HG02885 (cell line): Measurements from ENCODE around the gene VIL1.

Source experiments
- ATAC-seq: cut with Tn5 transposase; IDR thresholded peaks from one replicate; pipeline ENCODE4 v1.9.1; 2021; ENCODE audit warnings: mild to moderate bottlenecking; ENCODE audit not compliant: unreplicated experiment, poor library complexity

The VIL1 gene

DNA sequence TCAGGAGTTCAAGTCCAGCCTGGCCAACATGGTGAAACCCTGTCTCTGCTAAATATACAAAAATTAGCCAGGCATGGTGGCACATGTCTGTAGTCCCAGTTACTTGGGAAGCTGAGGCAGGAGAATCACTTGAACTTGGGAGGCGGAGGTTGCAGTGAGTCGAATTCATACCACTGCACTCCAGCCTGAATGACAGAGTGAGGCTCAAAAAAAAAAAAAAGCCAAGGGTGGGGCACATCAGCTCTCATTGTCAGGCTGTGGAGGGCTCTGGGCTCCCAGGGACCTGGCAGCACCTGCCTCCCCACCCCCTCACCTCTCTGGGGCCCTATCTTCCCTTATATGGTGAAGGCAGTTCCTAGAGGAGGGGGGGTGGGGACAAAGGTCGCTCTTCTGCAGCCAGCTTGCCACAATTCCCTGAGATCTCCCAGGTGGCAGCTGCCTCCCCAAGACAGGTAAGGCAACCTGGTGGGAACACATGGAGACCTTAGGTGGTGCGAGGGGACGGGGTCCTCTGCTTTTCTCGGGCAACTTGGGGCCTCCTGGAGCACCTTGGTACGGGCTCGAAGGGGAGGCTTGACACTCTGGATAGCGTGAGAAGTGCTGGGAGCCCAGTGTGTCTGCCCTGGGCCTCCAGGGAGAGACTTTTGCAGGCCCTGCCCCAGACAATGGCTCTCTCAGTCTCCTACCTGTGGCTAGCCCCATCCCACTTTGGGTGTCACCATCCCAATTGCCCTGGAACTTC is at the start of gene VIL1:
VIL1 (plus strand) TSS at position 407 of the 742 bp plus-strand sequence. CDS start 4,656 bp downstream, outside the sequence.
- ATAC-seq = no peak

DNA sequence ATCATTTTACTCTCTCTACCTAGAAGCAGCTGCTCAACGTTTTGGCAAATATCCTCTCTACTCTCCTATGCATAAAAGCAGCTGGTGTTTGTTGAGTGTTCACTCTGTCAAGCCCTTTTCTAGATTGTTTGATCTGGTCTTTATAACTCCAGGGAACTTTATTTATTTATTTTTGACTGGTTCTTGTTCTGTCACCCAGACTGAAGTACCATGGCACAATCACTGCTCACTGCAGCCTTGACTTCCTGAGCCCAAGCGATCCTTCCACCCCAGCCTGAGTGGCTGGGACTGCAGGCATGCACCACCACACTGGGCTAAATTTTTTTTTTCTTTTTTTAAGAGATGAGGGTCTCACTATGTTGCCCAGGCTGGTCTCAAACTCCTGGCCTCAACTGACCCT is 49.6 kb upstream of the VIL1 start:
- no peak for ATAC-seq

DNA sequence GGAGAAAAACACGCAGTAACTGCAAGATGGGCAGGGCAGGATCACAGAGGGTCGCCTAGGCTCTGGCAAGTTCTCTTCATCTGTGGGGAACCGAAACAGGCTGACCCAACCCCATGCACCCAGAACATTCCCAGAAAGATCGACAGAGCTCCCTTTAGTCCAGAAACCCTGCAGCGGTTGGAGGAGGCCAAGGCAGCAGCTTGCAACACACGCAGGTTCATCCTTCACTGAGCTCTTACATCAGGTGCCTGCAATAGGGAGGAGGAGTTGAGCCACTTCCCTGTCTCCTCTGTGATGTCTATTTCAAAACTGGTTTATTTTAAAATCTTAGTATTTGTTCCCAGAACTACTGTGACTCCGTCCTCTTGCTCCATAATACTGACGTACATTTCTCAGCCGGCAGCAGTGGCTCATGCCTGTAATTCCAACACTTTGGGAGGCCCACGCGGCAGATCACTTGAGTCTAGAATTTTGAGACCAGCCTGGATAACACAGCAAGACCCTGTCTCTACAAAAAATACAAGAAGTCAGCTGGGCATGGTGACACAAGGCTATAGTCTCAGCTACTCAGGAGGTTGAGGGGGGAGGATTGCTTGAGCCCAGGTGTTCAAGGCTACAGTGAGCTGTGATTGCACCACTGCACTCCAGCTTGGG is 48.4 kb upstream of the VIL1 start:
- ATAC-seq = no peak

DNA sequence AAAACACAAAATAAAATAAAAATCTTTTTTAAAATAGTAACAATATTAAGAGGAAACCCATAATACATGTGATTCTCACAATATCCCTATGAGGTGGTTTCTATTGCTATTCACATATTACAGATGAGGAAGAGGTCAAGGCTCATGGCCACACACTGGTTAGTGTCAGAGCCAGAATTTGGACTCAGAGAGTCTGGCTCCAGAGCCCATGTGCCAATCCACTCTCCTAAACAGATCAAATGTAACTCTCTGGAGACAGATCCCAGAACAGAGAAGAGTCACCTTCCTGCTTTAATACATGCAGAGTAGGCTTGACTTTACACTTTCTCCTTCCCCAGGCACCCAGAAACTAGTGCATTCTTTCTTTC is 47.0 kb upstream of the VIL1 start:
- no peak for ATAC-seq

DNA sequence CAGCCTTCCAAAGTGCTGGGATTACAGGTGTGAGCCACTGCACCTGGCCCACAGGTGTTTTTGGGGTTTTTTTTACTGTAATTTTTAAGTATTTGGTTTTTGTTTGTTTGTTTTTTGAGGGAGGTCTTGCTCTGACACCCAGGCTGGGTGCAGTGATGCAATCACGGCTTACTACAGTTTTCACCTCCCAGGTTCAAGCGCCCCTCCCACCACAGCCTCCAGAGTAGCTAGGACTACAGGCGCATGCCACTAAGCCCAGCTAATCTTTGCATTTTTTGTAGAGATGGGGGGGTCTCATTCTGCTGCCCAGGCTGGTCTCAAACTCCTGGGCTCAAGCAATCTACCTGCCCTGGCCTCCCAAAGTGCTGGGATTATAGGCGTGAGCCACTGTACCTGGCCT is 44.1 kb upstream of the VIL1 start:
- ATAC-seq = no peak

DNA sequence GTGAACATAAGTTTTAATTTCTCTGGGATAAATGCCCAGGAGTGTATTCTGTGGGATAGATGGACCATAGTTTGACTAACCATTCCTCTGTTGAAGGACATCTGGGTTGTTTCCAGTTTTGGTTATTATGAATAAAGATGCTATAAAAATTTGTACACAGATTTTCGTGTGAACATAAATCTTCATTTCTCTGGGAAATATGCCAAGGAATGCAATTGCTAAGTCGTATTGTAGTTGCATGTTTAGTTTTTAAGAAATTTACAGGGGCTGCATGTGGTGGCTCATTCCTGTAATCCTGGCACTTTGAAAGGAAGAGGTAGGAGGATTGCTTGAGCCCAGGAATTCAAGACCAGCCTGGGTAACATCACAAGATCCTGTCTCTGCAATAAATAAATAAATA is 43.7 kb upstream of the VIL1 start:
- ATAC-seq = no peak

DNA sequence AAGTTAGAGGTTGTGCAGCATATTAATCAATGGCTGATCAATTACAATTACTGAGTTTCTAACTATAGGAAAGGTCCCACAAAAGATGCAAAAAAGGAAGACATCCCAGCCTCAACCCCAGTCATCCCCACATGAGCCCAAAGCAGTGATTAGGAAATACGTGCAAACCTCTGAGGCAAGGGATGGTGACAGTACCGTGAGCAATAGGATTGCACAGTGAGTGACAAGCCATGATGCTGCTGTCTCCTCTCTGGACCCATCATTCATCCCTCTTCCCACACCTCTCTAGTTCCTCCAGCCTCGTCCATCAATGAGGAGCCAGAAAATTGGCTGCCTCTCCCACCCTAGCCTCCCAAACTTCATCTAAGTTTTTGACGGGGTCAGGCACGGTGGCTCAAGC is 40.9 kb upstream of the VIL1 start:
- no peak for ATAC-seq

DNA sequence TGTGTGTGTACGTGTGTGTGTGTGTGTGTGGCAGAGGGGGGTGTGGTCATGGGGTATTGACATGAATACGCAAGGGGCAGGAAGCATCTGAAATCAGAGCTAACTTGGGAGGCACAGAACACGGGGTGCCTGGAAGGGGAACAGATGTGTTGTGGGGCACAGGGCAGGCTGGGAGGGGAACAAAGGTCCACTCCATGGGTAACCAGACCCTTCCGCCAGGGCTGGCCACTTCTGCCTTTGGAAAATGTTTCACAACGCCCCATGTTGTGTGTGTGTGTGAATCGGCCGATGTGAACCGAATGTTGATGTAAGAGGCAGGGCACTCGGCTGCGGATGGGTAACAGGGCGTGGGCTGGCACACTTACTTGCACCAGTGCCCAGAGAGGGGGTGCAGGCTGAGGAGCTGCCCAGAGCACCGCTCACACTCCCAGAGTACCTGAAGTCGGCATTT is 37.0 kb upstream of the VIL1 start, which contains the start of gene SLC11A1:
SLC11A1 (plus strand) TSS at position 358 of the 451 bp plus-strand sequence. CDS start 96 bp downstream, outside the sequence.
- no peak for ATAC-seq

DNA sequence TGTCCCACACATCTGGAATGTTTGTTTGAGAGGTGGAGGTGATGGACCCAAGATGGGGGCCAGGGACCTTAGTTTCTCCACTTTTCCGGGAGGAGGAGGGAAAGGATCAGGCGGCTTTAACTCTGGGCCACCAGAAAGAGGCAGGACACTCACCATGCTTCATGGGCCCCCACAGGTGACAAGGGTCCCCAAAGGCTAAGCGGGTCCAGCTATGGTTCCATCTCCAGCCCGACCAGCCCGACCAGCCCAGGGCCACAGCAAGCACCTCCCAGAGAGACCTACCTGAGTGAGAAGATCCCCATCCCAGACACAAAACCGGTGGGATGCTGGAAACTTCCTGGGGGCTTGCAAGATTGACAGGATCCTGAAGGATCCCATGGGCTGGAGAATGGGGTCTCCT is 36.1 kb upstream of the VIL1 start:
- no peak for ATAC-seq

DNA sequence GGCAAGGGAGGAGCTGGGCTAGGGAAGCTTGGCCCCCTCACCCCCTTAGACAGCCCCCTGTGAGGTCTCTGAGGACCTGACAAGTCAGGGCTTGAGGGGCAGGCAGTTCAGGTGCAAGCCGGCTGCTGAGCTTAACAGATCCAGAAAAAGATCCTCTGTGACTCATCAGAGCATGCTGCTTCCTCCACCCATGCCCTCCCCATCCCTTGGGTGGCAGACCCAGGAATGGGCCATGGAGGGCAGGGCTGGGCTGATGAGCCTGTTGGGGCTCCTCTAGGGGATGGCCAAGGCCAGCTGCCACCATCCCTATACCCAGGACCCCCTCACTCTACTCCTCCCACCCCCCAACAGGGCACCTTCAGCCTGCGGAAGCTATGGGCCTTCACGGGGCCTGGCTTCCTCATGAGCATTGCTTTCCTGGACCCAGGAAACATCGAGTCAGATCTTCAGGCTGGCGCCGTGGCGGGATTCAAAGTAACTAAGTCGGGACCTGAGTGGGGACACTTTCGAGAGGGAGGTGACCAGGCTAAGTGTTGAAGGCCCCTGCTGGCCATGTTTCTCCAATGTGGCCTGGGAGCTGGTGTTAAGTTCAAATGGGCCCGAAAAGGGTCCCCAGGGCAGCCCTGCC is 34.9 kb upstream of the VIL1 start:
- no peak for ATAC-seq

DNA sequence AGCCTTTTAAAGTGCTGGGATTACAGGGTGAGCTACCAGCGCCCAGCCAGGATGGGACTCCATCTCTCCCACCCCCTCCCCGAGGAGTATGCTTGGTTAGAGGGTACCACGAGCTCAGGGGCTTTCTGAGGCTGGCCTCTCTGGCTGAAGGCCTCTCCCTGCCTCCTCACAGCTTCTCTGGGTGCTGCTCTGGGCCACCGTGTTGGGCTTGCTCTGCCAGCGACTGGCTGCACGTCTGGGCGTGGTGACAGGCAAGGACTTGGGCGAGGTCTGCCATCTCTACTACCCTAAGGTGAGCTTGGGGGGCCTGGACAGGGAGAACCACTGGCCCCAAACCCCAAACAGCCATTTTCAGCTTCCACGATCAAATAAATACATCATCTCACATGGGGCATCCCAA is 33.9 kb upstream of the VIL1 start:
- ATAC-seq = no peak

DNA sequence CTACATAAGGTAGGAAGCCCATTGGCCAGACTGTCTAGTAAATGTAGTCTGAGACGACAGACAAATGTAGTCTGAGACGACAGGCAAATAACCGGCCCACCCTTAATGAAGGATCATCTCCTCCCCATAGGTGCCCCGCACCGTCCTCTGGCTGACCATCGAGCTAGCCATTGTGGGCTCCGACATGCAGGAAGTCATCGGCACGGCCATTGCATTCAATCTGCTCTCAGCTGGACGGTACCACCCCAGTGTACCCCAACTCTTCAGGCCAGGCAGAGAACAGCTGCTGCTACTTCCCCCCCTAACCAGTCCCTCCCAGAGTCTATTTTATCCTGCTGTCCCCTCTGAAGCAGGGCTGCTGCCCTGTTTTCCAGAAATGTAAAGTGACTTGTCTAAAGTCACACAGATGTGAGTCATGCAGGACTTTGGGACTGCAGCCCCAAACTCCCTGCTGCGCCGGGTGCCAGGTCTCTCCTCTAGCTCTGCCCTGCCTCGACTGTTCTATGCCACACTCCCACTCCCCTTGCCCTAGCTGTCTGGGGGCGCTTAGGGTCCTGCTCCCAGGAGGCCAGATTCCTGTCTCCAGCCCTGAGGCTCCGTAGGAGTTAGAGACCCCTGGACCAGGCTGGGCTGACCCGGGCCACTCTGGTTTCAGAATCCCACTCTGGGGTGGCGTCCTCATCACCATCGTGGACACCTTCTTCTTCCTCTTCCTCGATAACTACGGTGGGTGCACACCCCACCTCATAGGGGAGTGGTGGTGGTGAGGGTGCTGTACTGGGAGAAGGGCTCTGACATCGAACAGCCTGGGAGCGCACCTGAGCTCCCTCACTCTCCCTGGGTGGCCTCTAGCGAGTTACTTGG is 32.2 kb upstream of the VIL1 start:
- ATAC-seq = no peak

DNA sequence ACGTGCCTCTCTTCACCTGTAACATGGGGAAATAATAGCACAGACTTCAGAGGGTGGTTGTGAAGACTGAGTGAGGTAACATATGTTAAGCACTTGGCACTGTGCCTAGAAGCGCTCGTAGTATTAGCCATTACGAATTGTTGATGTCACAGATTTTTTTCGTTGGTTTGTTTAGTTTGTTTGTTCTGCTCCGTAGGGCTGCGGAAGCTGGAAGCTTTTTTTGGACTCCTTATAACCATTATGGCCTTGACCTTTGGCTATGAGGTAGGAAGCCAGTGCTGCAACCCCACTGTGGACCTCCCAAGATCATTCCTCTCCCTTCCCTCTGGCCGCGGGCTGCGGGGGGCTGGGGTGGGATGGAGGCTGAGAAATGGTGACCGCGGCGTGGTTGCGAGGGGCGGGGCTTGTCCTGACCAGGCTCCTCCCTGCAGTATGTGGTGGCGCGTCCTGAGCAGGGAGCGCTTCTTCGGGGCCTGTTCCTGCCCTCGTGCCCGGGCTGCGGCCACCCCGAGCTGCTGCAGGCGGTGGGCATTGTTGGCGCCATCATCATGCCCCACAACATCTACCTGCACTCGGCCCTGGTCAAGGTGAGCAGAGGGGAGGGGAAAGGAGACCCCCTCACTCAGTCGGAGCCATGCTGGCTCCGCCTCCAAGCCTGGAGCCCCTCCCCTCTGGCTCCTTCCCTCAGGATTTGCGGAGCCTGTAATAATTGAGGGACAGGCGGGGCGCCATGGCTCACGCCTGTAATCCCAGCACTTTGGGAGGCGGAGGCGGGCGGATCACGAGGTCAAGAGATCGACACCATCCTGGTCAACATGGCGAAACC is 31.3 kb upstream of the VIL1 start:
- ATAC-seq = no peak

DNA sequence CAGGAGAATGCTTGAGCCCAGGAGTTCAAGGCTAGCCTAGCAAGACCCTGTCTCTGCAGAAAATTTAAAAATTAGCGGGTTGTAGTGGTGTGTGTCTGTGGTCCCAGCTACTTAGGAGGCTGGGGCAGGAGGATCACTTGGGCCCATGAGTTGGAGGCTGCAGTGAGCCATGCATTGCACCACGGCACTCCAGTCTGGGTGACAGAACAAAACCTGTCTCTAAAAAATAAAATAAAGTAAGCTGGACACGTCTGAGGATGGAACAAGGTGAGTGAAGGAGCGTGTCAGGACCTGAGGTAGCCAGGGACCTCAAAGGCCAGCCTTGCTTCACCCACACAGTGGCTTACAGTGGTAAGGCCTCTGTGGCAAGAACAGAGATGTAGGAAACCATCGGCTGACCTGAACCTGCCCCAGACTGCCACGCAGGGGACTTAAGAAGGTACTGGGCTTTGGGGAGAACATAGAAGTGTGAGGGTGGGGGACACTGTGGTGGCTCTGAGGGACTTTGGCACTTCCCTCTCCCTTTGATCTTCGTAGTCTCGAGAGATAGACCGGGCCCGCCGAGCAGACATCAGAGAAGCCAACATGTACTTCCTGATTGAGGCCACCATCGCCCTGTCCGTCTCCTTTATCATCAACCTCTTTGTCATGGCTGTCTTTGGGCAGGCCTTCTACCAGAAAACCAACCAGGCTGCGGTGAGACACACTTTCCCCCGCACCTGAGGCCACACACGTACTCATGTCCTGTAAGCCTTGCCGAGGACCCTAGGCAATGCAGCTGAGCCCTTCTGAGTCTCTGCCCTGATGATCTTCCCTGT is 29.4 kb upstream of the VIL1 start:
- no peak for ATAC-seq

DNA sequence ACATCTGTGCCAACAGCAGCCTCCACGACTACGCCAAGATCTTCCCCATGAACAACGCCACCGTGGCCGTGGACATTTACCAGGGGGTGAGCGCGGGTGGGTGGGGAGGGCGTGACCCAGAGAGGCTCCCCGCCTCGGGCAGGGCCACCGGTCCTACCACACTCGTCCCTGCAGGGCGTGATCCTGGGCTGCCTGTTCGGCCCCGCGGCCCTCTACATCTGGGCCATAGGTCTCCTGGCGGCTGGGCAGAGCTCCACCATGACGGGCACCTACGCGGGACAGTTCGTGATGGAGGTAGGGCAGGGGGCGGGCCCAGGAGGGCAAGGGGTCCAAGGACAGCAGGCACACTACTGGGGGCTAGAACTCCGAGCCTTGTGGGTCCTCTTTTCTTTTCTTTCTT is 27.7 kb upstream of the VIL1 start:
- ATAC-seq = no peak

DNA sequence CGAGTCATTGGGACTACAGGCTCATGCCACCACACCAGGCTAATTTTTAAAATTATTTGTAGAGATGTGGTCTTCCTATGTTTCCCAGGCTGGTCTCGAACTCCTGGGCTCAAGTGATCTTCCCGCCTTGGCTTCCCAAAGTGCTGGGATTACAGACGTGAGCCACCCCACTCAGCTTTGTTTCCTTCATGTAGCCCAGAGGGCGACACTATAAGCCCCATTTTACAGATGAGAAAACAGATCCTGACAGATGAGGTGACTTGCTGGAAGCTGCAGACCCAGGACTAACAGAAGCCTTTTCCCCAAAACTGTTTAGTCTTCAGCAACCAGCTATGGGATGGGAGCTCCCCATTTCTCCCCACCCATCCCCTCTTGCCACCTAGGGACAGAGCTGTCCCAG is 26.5 kb upstream of the VIL1 start:
- no peak for ATAC-seq

DNA sequence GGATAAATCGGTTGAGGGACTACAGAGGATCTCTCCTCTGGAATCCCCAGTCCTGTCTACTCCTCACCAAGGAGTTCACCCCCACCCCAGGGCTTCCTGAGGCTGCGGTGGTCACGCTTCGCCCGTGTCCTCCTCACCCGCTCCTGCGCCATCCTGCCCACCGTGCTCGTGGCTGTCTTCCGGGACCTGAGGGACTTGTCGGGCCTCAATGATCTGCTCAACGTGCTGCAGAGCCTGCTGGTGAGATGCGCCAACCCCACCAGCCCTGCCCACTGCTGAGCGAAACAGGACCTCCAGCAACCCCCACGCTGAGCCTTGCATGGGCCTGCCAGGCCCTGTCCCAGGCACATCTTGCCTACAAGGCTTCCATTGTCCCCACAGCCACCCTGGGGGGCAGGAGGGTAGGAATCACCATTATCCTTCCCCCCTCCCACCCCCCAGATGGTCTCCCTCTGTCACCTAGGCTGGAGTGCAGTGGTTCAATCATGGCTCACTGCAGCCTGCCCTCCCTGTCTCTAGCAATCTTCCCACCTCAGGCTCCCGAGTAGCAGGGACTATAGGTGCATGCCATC is 25.9 kb upstream of the VIL1 start:
- no peak for ATAC-seq

DNA sequence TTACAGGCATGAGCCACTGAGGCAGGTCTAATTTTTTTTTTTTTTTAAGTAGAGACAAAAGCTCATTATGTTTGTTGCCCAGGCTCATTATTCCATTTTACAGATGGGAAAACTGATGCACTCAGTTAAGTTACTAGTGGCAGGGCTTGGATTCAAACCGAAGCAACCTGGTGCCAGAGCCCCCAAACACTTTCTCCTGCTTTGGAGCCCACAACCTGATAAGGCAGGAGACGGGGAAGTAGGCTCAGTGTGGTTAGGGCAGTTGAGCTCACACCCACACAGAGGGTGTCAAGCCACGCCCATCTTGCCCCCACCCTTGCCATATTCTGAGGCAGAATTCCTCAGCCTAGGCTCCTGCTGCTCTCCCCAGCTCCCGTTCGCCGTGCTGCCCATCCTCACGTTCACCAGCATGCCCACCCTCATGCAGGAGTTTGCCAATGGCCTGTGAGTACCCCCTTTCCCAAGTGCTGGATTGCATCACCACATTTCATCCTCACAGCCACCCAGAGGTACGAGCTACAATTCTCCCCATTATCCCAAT is 25.1 kb upstream of the VIL1 start:
- no peak for ATAC-seq
